ENCODE results near the gene SLC41A3. TPM values are rescaled to one million over a fixed set of nuclear protein-coding genes. Genes with fewer than 3 reads are reported as not detected.

SLC41A3 gene
- total RNA-seq, 1 experiment from 2014 or later, result 35.5 TPM

GRCh38 chr3:126112531-126113237 lies 28.8 kb upstream of the SLC41A3 start:
- Histone ChIP-seq H3K4ac (ENCODE audit: low read depth, low read length) (no peak overlapping the region), H3K27ac (ENCODE audit: insufficient read length, low read depth, low read length) (no peak overlapping the region), H2BK5ac (ENCODE audit: insufficient read length, low read length) (no peak overlapping the region), H3T11ph (ENCODE audit: low read length) (no peak overlapping the region), H2BK15ac (ENCODE audit: low read depth, low read length) (no peak overlapping the region), H3K27me3 (ENCODE audit: insufficient read depth, low read length) (no peaks in the 10 kb centered on the region), H3K9me3 (ENCODE audit: control insufficient read depth, low read depth, low read length) (no peaks in the 10 kb centered on the region), H2AFZ (ENCODE audit: low read length) (no peak overlapping the region), H4K91ac (ENCODE audit: insufficient read length, low read depth, low read length) (no peak overlapping the region), H3K4me2 (ENCODE audit: insufficient read depth, insufficient read length, low read length) (no peak overlapping the region), H3K9ac (ENCODE audit: extremely low read depth, insufficient read length, low read length) (no peak overlapping the region), H3K79me2 (ENCODE audit: insufficient read depth, low read length) (no peaks in the 10 kb centered on the region), H3K56ac (ENCODE audit: insufficient read length, low read depth, low read length) (no peak overlapping the region), H2BK12ac (ENCODE audit: insufficient read length, low read depth, low read length) (no peak overlapping the region), H3K23me2 (ENCODE audit: insufficient read length, low read depth, low read length, poor library complexity, severe bottlenecking) (no peaks in the 10 kb centered on the region), H3K4me1 (ENCODE audit: insufficient read depth, low read length) (no peaks in the 10 kb centered on the region), H3K14ac (ENCODE audit: insufficient read depth, low read length) (no peak overlapping the region), H3K23ac (ENCODE audit: insufficient read length, low read depth, low read length) (no peak overlapping the region), H4K20me1 (ENCODE audit: control insufficient read depth, insufficient read depth, insufficient read length) (no peaks in the 10 kb centered on the region), H2BK120ac (ENCODE audit: low read depth, low read length, poor library complexity, severe bottlenecking) (no peak overlapping the region), H3K79me1 (ENCODE audit: insufficient read depth, low read depth, low read length, poor library complexity, severe bottlenecking) (no peaks in the 10 kb centered on the region), H3K18ac (ENCODE audit: insufficient read length, low read depth, low read length) (no peak overlapping the region), H2BK20ac (ENCODE audit: low read depth, low read length, poor library complexity, severe bottlenecking) (no peak overlapping the region), H4K8ac (replicated peaks; ENCODE audit: insufficient read length, low read depth, low read length) (no peak overlapping the region), H4K5ac (ENCODE audit: insufficient read length, low read depth, low read length) (no peak overlapping the region), H2AK5ac (ENCODE audit: insufficient read length, low read length) (no peak overlapping the region)
- no peaks in the 10 kb centered on the region; the same call in none of the 2 replicates for H3K27me3 Mint-ChIP-seq (ENCODE audit: low read depth)
- no peaks in the 10 kb centered on the region for H3K9me3 Mint-ChIP-seq
- H3K36me3 Mint-ChIP-seq (ENCODE audit: insufficient read depth in 1 of 3, low read depth in 3 of 3), result no peaks in the 10 kb centered on the region
- WGBS (ENCODE audit: extremely low coverage, insufficient read length, low lambda C conversion rate), result no CpG with 5 or more reads among the region's 13 CpGs
- no peak for DNase-seq
- H3K4me3 Mint-ChIP-seq, result no peak overlapping the region; a peak in 1 of 5 replicates
- TF ChIP-seq CTCF (conservative IDR thresholded peaks at IDR 0.05), result no peak
- H3K27ac Mint-ChIP-seq, result no peak overlapping the region
- H3K4me1 Mint-ChIP-seq, result no peaks in the 10 kb centered on the region
